ENCODE data around the gene COL27A1.

- TF ChIP-seq CTCF (conservative IDR thresholded peaks at IDR 0.05) (no peak), ZFX (IDR thresholded peaks at IDR 0.05) (no peak)
These were observed 188.8 kb downstream of the COL27A1 start for GRCh38 chr9:114344188-114344566.

All from C4-2B (cell line).